NCI-H526 (cell line): ENCODE measurements around the gene FAM53A.
"Not testable (repeated sequence)": the region's sequence is repeated elsewhere in the genome, so short reads cannot be mapped to it uniquely, and the experiment has no call there.

Experiments used
- DNase-seq, 2 experiments: peaks; one replicate each; lab custom pipeline; 2025; lab: John Stamatoyannopoulos, UW

The FAM53A gene

GRCh38 chr4:1717129-1718094 is 33.3 kb upstream of the FAM53A start:
- no peak for DNase-seq

GRCh38 chr4:1716065-1716945 is 32.2 kb upstream of the FAM53A start:
- no peak for DNase-seq

DNA sequence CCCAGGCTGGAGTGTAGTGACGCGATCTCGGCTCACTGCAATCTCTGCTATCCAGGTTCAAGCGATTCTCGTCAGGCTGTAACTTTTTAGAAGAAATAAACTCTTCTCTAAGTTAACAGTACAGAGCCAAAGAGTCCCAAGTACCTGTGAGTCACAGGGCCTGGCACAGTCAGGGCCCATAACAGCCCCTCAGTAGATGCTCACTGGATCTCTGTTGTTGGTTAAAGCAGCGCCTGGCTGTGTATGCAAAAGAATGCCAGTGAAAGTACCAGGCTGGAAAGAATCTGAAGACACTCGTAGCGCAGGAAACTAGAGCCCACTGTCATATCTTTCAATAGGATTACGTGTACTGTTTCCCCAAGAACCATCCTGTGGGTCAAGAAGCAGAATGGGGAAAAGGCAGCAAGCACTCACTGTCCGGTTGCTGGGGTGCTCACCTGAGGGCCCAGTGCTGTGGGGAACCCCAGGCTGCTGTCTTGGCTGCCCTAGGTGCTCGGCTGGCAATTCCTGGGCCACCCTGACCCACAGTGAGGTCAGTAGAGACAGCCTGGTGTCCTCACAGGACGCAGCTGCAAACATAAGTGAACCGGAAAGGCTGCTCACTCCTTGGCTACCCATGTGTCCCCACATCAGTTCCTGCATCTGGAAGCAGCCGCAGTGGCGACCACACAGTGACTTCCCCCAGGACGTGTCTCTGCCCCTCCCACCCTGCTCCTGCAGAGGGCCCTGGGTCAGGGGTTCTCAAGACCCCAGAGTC is 31.1 kb upstream of the FAM53A start:
- DNase-seq: no peak

- peak; percentile 74 to 79 for DNase-seq
These were observed 30.3 kb upstream of the FAM53A start for GRCh38 chr4:1714303-1715001.

GRCh38 chr4:1713003-1713851 is 29.1 kb upstream of the FAM53A start:
- DNase-seq: peak; percentile 45 to 57

DNA sequence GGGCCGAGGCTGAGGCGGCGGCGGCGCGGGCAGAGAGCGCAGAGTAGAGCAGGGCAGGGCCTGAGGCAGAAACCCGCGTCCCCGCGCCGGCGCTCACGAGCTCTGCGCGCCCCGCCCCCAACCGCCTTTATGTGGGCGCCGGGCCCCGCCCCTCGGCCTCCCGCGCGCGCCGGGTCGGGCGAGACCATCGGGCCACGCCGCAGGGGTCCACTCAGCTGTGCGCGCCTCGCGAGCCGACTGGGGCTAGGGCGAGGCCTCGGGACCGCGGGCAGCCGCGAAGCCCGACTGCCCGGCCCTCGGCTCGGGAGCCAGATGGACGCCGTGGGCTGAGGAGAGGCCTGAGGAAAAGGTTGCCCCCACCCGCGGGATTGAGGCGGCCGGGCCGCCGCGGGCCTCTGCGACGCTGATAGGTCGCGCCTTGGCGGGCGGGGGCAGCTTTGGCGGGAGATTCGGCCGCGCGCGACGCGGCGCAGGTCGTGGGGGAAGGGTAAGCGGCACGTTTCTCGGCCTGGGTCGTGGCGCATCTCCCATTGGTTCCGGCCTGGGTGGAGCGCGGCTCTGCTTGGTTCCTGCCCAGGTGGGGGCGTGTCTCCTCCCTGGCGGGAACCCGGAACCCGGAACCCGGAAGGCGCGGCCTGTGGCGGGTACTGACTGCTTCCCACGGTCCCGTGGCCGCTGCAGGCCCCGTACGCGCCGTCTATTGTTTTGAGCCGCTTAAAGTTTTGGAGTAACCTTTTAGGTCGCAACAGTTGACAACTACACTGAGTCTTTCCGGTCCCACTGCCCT is 28.3 kb upstream of the FAM53A start, which contains the start of gene SLBP:
SLBP (minus strand) TSS at position 104 of the 787 bp plus-strand sequence. CDS start 131 bp downstream, outside the sequence.
- peak; percentile 89 to 99 for DNase-seq

DNA sequence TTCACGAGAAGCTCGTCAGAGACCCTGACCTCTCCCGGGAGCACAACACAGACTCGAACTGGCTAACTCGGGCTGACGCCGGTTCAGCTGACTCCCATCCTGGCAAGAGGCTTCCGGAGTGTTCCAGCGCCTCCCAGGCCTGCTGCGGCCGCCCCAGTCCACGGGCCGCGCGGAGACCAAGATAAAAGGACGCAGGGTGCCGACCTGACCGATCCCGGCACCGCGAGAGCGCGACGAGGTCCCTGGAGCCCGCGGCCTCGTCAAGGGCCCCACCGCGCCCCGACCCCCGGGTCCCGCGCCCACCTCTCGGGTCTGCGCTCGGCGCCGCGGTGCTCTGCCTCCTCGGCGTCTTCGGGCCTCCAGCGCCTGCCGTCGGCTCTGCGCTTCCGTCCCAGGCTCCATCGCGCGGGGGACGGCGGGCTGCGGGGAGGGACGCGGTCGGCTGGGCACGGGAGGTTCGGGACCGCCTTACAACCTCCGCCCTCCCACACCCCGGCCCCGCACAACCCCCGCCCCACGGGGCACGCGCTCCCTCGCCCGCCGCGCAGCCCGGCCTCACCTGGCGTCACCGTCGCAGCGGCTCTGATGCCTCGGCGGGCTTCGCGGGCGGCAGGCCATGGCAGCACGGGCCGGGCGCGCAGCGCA is 27.6 kb upstream of the FAM53A start:
- DNase-seq: peak in 1 of 2 experiments; percentile 54

DNA sequence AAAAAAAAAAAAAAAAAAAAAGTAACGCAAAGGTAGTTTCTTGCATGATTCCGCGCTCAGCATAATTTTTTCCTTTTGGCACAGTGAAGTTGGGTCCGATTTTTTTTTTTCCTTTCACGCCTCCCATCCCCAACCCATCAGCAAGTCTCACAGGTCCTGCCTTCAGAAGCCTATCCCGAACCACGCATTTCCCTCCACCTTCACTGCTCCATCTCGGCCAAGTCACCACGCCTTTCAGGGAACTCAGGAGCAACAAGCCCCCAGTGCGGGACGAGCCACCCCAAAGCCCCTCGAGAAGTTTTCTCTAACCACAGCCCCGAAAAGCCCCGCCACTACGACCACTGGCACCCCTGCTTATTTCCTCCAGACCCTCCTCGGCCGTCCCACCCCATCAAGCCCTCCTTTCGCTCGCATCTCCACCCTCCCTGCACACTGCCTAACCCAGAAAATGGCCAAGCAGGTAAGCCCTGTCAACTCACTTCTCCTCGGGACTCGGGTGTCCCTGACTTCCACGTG is 27.0 kb upstream of the FAM53A start:
- DNase-seq: no peak

DNA sequence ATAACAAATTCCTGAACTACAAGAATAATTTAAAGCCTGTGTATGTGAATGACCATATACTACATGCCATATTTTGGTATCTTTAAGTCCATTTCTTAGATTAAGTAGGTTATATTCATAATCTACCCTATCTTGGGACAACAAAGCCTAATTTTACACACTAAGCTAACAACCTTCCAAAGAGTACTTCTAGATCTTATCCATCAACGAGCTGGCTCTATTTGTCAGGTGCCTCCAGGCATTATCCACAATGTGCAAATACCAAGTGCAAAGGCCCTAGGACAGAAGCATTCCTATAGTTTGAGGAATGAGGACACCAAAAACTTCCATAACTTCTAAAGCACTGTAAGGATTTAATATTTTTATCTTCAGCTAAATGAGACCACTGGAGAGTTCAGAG is 24.5 kb upstream of the FAM53A start:
- DNase-seq: no peak

- DNase-seq: no peak
These were observed 22.2 kb upstream of the FAM53A start for GRCh38 chr4:1706358-1706757.

GRCh38 chr4:1705732-1706131 is 21.6 kb upstream of the FAM53A start:
- DNase-seq: no peak

DNA sequence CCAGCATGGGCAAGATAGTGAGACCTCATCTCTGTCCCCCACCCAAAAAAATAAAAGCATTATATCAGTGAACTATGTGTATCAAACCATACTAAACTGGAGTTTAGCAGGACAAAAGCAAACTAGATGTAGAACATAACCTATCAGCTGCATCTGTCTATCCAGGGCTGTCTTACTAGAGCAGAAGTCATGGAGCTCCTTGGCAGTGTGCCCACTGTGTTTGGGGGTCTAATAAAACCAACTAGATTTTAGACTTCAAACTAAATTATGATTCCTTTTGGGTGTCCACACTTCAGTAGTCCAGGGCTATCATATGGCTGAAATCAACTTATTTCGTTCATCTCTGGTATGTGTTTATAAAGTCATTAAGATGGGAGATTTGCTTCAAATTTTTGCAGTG is 19.8 kb upstream of the FAM53A start:
- no peak for DNase-seq

DNA sequence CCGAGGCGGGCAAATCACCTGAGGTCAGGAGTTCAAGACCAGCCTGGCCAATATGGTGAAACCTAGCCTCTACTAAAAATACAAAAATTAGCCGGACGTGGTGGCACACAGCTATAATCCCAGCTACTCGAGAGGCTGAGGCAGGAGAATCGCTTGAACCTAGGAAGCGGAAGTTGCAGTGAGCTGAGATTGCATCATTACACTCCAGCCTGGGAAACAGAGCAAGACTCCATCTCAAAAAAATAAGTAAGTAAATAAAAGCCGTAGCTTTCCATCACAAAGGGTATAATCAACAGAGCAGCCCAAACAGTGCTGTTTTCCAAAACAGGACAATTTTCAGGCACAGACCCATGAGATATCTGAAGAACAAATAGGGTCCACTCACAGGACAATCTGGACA is 17.6 kb upstream of the FAM53A start:
- not testable (repeated sequence) for DNase-seq

- DNase-seq: no peak
These were observed 11.8 kb upstream of the FAM53A start for GRCh38 chr4:1695913-1696312.

DNA sequence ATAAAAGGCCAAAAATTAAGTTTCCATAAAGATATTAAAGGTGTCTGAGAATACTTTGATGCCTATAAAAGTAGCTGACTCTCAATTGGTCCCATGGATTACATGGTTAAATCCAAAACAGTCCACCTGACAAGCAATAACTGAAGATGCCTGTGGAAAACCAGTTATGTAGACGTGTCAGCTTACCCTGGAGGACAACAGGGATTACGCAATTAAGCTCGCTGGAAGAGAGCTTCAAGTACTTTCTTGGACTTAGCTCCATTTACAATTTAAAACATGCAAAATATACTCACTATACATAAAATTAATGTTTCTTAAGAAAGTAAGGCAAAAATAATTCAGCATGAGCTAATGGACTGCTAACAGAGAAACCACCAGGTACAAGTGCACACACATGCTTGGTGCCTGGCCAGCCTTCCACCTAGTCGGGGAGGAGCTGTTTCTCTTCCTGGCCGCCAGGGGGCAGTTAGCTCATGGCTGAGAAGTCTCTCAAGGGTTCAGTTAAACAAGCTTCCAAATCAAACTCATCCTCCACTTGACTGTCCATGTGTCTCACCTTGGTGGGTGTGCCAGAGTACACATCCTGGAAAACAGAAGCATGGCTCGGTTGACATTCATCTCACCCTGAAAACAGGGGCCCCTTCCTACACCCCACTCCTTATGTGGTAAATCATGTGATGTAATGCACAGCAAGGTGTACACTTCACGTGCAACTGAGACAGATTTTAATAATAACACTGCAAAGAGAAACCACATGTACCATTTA is 9.2 kb upstream of the FAM53A start:
- peak; percentile 62 to 87 for DNase-seq

- DNase-seq: no peak
These were observed 7.7 kb upstream of the FAM53A start for GRCh38 chr4:1691737-1692373.

GRCh38 chr4:1690698-1691097 is 6.6 kb upstream of the FAM53A start:
- DNase-seq: no peak
